IMR-90 (cell line): ENCODE measurements around the gene STIM1. TPM values are rescaled to one million over a fixed set of nuclear protein-coding genes. Genes with fewer than 3 reads are reported as not detected.

Source experiments
- ATAC-seq: fragments of 200-7000 bp; cut with Tn5 transposase; 2 replicates; pipeline ENCODE4 v1.9.1; 2020; ENCODE audit warnings: low read depth, mild to moderate bottlenecking, moderate library complexity
- BruUV-seq: library from RNA; stranded (reverse); fragments of 400-500 nt; replicated peaks from 2 replicates; lab custom pipeline; 2021; lab: Mats Ljungman, UMichigan
- CTCF ChIA-PET: fragments of 300-600 bp; formaldehyde crosslinking; extraction: SDS; loops from one replicate; lab custom pipeline; 2021; ENCODE audit warnings: antibody characterized with exemption; lab: Yijun Ruan, JAX
- POLR2A ChIA-PET: fragments of 300-600 bp; sonication (Branson Sonifier 250); formaldehyde crosslinking; loops from one replicate; lab custom pipeline; 2022; ENCODE audit warnings: antibody characterized with exemption; ENCODE audit not compliant: unreplicated experiment; lab: Charles Lee
- DNase-seq: peaks from one replicate; pipeline ENCODE4 v3.0.0; 2013
- H2AFZ ChIP-seq: replicated peaks from 2 replicates; pipeline ENCODE3; 2013; ENCODE audit warnings: low read length, mild to moderate bottlenecking; ENCODE audit not compliant: poor library complexity
- H2AK5ac ChIP-seq: 2 replicates; pipeline ENCODE4 v1.6.1; 2013; ENCODE audit warnings: low read depth, low read length, inconsistent platforms
- H2AK9ac ChIP-seq: replicated peaks from 2 replicates; pipeline ENCODE3; 2013; ENCODE audit warnings: mild to moderate bottlenecking, low read depth, low read length, moderate library complexity; ENCODE audit not compliant: poor library complexity
- H2BK120ac ChIP-seq: 2 replicates; pipeline ENCODE4 v1.6.1; 2013; ENCODE audit warnings: low read depth, low read length, inconsistent platforms
- H2BK15ac ChIP-seq: 3 replicates; pipeline ENCODE4 v1.6.1; 2013; ENCODE audit warnings: low read depth, low read length, inconsistent platforms
- H2BK20ac ChIP-seq: 2 replicates; pipeline ENCODE4 v1.6.1; 2013; ENCODE audit warnings: low read depth, mild to moderate bottlenecking, inconsistent platforms, low read length, moderate library complexity
- H2BK5ac ChIP-seq: 2 replicates; pipeline ENCODE4 v1.6.1; 2013; ENCODE audit warnings: mild to moderate bottlenecking, low read depth, low read length, inconsistent platforms; ENCODE audit not compliant: poor library complexity, severe bottlenecking
- H3K14ac ChIP-seq: replicated peaks from 2 replicates; pipeline ENCODE4 v1.6.1; 2013; ENCODE audit warnings: low read depth, low read length, inconsistent platforms
- H3K18ac ChIP-seq: 2 replicates; pipeline ENCODE4 v1.6.1; 2013; ENCODE audit warnings: low read depth, low read length, control low read depth
- H3K23ac ChIP-seq: 2 replicates; pipeline ENCODE4 v1.6.1; 2013; ENCODE audit warnings: low read depth, low read length, inconsistent platforms
- H3K27ac ChIP-seq: 2 replicates; pipeline ENCODE4 v1.5.1; 2013; ENCODE audit warnings: mild to moderate bottlenecking, control low read depth, low read length; ENCODE audit not compliant: insufficient read depth
- H3K27me3 ChIP-seq: 2 replicates; pipeline ENCODE4 v1.6.1; 2013; ENCODE audit warnings: low read length; ENCODE audit not compliant: control insufficient read depth, insufficient read depth
- H3K36me3 ChIP-seq: 2 replicates; pipeline ENCODE4 v1.6.1; 2013; ENCODE audit warnings: low read length, mixed read lengths; ENCODE audit not compliant: control insufficient read depth, insufficient read depth
- H3K4ac ChIP-seq: 2 replicates; pipeline ENCODE4 v1.6.1; 2013; ENCODE audit warnings: low read depth, low read length, inconsistent platforms
- H3K4me1 ChIP-seq: 2 replicates; pipeline ENCODE4 v1.6.1; 2013; ENCODE audit warnings: low read length, mixed read lengths; ENCODE audit not compliant: control insufficient read depth, insufficient read depth
- H3K4me2 ChIP-seq: 2 replicates; pipeline ENCODE4 v1.6.1; 2013; ENCODE audit warnings: low read depth, mild to moderate bottlenecking, control low read depth, low read length, moderate library complexity
- H3K4me3 ChIP-seq: 2 replicates; pipeline ENCODE4 v1.5.1; 2013; ENCODE audit warnings: low read depth, mild to moderate bottlenecking, control low read depth, low read length, moderate library complexity; ENCODE audit not compliant: insufficient read depth
- H3K56ac ChIP-seq: 2 replicates; pipeline ENCODE4 v1.6.1; 2013; ENCODE audit warnings: low read length, inconsistent platforms; ENCODE audit not compliant: insufficient read depth; ENCODE audit errors: extremely low read depth
- H3K79me1 ChIP-seq, 2 experiments: 2 replicates each; pipeline ENCODE4 v1.6.1; 2013; ENCODE audit warnings: low read length in 2 of 2, inconsistent platforms in 1 of 2, low read depth in 1 of 2
- H3K9ac ChIP-seq: 2 replicates; pipeline ENCODE4 v1.6.1; 2013; ENCODE audit warnings: low read depth, low read length, control low read depth
- H3K9me1 ChIP-seq: 2 replicates; pipeline ENCODE4 v1.6.1; 2013; ENCODE audit warnings: low read length, inconsistent platforms; ENCODE audit not compliant: insufficient read depth
- H3K9me3 ChIP-seq: 2 replicates; pipeline ENCODE4 v1.6.1; 2013; ENCODE audit warnings: low read length; ENCODE audit not compliant: control insufficient read depth, insufficient read depth
- H4K20me1 ChIP-seq: 2 replicates; pipeline ENCODE4 v1.6.1; 2013; ENCODE audit warnings: low read length, inconsistent platforms; ENCODE audit not compliant: insufficient read depth
- H4K5ac ChIP-seq: 2 replicates; pipeline ENCODE4 v1.6.1; 2013; ENCODE audit warnings: mild to moderate bottlenecking, low read depth, low read length, control low read depth
- H4K8ac ChIP-seq, 2 experiments: 2 replicates each; pipeline ENCODE4 v1.6.1; 2013; ENCODE audit warnings: low read depth in 2 of 2, low read length in 2 of 2, control low read depth in 1 of 2, inconsistent platforms in 1 of 2
- H4K91ac ChIP-seq: 2 replicates; pipeline ENCODE4 v1.6.1; 2013; ENCODE audit warnings: low read depth, low read length, inconsistent platforms; ENCODE audit not compliant: insufficient read depth
- CEBPB ChIP-seq: IDR thresholded peaks from 2 replicates; pipeline ENCODE4 v1.6.1; 2012; ENCODE audit warnings: low read depth, low read length, improper control_type of control experiment
- NFE2L2 ChIP-seq: fragments of 150-350 bp; IDR thresholded peaks from 2 replicates; pipeline ENCODE4 v1.6.1; 2016; ENCODE audit warnings: low read depth, mild to moderate bottlenecking, low read length
- WGBS, 2 experiments: methylation state at CpG; one replicate each; pipeline versions ENCODE4 v1.1.5 to v1.1.7; 2013; ENCODE audit warnings: missing lambda C conversion rate in 2 of 2; ENCODE audit not compliant: insufficient read length in 1 of 2; ENCODE audit errors: extremely low coverage in 2 of 2; 5-methylcytosine and 5-hydroxymethylcytosine counted together
- dilution Hi-C: fragments of 300-500 bp; cut with HindIII; formaldehyde crosslinking; loops from one replicate; pipeline ENCODE4 v1.14.3; 2018; ENCODE audit warnings: low sequenced_read_pairs; ENCODE audit not compliant: unreplicated experiment
- in situ Hi-C: fragments of 300-500 bp; cut with MboI; formaldehyde crosslinking; loops from 3 replicates; pipeline ENCODE4 v1.14.3; 2019; ENCODE audit warnings: low sequenced_read_pairs, inconsistent platforms, mixed read lengths
- intact Hi-C: fragments of 100-400 bp; cut with micrococcal nuclease; formaldehyde crosslinking; loops from 2 replicates; pipeline ENCODE4 v1.10.0; 2022
- polyA plus RNA-seq, 3 experiments: library from polyadenylated mRNA; depleted of rRNA; stranded (reverse); fragments of >200 nt; gene quantifications; 2 replicates each; pipeline ENCODE4 v1.2.3, GENCODE V29; 2012; ENCODE audit warnings: low replicate concordance in 1 of 3
- total RNA-seq: library from RNA; depleted of rRNA; stranded (reverse); fragments of >200 nt; gene quantifications from 2 replicates; pipeline ENCODE4 v1.2.3, GENCODE V29; 2012

STIM1 gene
- total and polyA plus RNA-seq, 2 of the 4 experiments (the other 2 are of a cell fraction) = 17.9 to 23.0 TPM

DNA sequence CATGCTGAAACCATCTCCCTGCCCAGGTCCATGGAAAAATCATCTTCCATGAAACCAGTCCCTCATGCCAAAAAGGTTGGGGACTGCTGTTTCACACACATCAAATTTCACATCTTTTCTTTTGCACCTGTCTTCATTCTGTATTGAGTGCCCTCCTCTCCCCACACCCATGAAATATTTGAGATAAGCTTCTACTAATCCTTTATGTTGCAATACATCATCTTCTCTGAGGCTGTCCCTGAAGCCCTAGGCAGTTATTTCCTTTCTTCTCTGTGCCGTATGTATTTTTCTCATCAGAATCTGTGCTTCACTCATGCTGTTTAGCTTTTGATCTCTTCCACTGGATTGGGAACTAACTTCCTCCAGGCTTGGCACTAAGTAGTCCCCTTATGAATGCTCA lies 199.2 kb downstream of the STIM1 start:
- H2AK9ac ChIP-seq = no peak overlapping the region
- H2BK120ac ChIP-seq = no peak overlapping the region
- H3K4ac ChIP-seq = no peak overlapping the region
- no peak overlapping the region for H2BK20ac ChIP-seq
- H2BK15ac ChIP-seq = no peak overlapping the region
- H3K23ac ChIP-seq = no peak overlapping the region
- in situ Hi-C loops = no loop called here
- no peaks in the 10 kb centered on the region for H3K9me3 ChIP-seq
- no peak overlapping the region for H3K14ac ChIP-seq
- no peaks in the 10 kb centered on the region for H4K20me1 ChIP-seq
- peaks cover 3% of the 10 kb centered on the region for H3K4me1 ChIP-seq
- no peak overlapping the region for H2AK5ac ChIP-seq
- no CpG with 5 or more reads among the region's 1 CpG for WGBS, 2 experiments
- DNase-seq = no peak
- no peak overlapping the region for H4K8ac ChIP-seq
- H3K4me3 ChIP-seq = no peak overlapping the region
- dilution Hi-C loops = no loop called here
- peak; percentile 28; the same call in 1 of the 2 replicates for TF ChIP-seq CEBPB
- no peak for TF ChIP-seq NFE2L2
- no peak overlapping the region for H3K9ac ChIP-seq
- H3K27ac ChIP-seq = no peak overlapping the region
- peaks cover 2% of the 10 kb centered on the region; the same call in 1 of the 2 replicates for H3K36me3 ChIP-seq
- peaks cover 11% of the 10 kb centered on the region for H3K9me1 ChIP-seq
- H3K18ac ChIP-seq = no peak overlapping the region
- no peaks in the 10 kb centered on the region for H3K79me1 ChIP-seq
- ChIA-PET POLR2A (no interaction called here), CTCF (interaction anchor here (1.2 to 1.4 kb wide), 2 partner anchors 18 to 199 kb away, joined by 3 to 4 read pairs; partner anchors contain the start of gene STIM1)
- no peak overlapping the region for H3K4me2 ChIP-seq
- H3K56ac ChIP-seq = no peak overlapping the region
- H4K91ac ChIP-seq = no peak overlapping the region
- ATAC-seq = no peak
- H2BK5ac ChIP-seq = no peak overlapping the region
- H3K27me3 ChIP-seq = no peaks in the 10 kb centered on the region
- no TSS peak for BruUV-seq
- intact Hi-C loops = no loop called here
- no peak overlapping the region for H2AFZ ChIP-seq
- no peak overlapping the region for H4K5ac ChIP-seq
